Measurements from ENCODE around the gene OBP2A.
"Not testable (repeated sequence)": the region's sequence is repeated elsewhere in the genome, so short reads cannot be mapped to it uniquely, and the experiment has no call there.

The OBP2A gene

DNA sequence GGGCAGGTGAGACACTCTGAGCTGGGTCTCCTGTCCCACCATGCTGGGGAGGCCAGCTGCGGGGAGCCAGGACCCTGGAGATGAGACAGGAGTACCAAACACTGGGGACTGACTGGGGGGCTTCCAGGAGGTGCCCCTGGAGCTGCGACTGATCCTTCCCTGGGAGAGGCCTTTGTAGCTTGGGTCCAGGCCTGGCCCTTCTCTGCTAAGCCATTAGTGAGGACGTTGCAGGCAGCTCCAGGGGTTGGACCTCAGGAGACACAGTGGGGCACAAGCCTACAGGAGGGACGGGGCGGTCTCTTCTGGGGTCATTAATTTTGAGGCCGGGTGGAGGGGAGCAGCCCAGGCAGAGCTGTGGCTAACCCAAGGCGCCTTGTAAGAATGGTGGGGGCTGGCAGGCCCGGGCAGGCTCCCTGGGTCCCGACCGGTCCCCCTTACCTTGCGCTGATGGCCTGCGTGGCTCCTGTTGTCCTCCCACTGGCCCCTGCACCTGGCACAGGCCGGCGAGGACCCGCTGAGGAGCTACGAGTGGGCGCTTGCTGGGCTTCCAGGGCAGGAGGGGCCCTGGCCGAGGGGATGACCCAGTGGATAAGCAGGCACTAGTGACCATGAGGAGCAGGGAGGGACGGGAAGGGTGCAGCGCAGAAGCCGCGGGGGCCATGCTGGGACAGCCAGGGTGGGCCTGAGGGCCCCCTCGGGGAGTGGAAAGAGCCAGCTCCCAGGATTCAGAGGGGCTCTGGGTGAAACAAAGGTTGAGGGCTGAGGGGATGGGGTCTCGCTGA is 40.3 kb upstream of the OBP2A start:
- DNase-seq, result no peak
- TF ChIP-seq GATA1 (IDR thresholded peaks at IDR 0.05; ENCODE audit: low read depth, low read length), result no peak
- no peak for TF ChIP-seq POLR2A (IDR thresholded peaks at IDR 0.05; ENCODE audit: low read length)

DNA sequence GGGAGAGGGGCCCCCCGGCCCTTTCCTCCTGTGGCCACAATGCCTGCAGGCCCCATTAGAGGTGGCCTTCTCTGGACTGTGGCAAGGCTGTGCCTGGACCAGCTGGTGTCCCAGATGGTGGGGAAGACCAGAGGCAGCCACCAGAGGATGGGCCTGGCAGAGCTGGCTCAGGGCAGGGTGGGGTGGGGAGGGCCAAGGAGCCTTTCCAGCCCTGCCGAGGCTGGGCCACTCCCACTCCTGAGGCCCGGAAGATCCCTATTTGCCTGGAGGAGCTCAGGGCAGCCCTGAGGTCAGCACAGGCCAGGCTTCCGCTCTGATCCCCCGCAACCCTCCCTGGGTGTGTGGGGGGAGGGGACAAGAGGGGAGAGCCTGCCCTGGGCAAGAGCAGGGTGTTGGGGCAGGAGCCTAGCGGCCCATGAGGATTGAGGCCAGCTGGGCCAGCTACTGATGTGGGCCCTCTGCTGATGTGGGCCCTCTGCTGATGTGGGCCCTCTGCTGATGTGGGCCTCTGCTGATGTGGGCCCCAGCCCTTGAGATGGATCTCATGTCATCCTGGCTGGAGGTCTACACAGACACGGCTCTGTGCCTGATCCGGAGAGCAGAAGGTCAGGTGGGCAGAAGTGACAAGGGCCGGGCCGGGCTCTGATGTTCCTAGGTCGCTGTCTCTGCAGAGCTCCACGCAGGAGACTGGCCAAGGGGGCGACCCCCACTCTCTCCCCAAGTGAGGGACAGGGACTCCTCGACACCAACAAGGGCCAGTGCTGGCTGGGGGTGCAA is 39.4 kb upstream of the OBP2A start:
- TF ChIP-seq GATA1 (IDR thresholded peaks at IDR 0.05; ENCODE audit: low read depth, low read length) (no peak), POLR2A (IDR thresholded peaks at IDR 0.05; ENCODE audit: low read length) (no peak)
- DNase-seq, result no peak

DNA sequence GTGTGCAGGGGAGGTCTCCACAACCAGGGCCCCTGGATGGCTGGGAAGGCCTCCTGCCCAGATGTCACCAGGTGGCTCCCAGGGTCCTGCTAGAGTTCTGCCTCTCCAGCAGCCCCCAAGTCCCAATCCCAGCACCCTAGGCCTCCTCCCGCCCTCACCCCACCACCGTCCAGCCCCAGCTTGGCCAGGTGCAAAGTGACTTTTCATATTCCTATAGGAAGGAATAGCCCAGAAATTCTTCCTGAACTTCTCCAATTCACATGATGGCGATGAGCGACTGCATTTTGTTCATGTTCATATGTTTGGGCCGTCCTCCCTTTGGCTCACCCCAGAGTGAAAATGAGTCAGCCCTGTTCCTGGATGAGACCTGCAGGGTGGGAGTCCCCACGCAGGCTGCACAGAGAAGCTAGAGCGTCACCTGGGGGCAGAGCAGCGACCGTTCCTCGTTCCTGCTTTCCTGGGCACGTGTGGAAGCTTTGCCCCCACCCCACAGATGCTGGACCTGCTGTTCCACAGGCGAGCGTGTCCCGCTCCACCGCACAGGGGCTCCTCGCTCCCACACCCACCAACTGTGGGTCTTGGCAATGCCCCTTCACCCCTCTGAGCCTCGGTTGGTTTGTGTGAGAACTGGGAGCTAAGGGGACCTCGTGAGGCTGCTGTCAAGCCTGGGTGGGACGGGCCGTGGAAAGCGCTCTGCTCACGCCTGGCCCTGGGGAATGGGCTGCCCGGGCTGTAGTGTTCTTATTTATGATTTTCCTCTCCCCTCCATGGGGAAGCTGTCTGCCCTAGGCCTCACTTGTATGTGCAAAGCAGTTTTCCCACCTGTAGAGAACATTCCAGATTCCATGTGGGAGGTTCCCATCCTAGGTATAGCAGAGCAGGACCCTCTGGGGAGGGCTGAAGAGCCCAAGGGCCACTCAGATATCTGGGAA is 38.6 kb upstream of the OBP2A start:
- DNase-seq, result no peak
- TF ChIP-seq GATA1 (IDR thresholded peaks at IDR 0.05; ENCODE audit: low read depth, low read length) (no peak), POLR2A (IDR thresholded peaks at IDR 0.05; ENCODE audit: low read length) (no peak)

DNA sequence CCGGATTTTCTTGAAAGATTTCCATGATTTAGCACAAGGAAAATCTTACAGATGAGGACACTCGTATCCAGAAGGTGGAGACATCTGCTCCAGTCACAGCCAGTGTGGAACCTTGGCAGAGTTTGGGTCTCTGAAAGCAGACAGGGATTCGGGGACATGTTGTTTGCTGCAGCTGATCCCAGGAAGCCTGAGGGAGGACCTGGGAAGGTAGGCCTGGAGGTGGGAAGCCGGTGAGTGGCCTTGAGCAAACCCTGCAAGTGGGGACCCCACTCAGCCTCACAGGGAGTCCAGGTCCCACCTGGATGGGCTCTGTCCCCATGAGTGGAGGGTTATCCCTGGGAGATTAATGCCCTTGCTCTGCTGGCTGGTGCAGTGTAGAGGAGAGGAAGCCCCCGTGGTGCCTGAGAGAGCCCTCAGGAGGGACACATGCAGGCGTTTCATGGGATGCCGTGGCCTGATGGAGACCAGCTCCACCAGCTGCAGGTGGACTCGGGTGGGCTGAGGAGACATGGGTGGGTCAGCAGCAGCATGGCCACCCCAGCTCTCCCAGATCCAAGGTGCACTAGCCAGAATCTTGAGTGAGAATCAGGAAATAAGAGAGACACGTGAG is 37.6 kb upstream of the OBP2A start:
- DNase-seq, result no peak
- TF ChIP-seq GATA1 (IDR thresholded peaks at IDR 0.05; ENCODE audit: low read depth, low read length), result no peak
- no peak for TF ChIP-seq POLR2A (IDR thresholded peaks at IDR 0.05; ENCODE audit: low read length)

DNA sequence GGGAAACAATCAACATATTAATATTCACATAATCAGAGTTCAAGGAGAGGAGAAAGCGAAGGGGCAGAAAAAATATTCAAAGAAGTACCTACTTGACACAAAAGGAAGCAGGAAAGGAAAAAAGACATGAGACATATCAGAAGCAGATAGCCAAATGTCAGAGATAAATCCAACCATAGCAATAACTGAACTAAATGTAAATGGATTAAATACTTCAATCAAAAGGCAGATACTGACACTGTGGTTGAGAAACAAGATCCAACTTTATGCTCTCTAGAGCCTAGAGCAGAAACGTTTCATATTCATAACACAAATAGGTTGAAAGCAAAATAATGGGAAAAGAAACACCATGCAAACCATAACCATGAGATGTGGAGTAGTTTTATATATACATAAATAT is 36.5 kb upstream of the OBP2A start:
- DNase-seq, result no peak
- no peak for TF ChIP-seq POLR2A (IDR thresholded peaks at IDR 0.05; ENCODE audit: low read length)
- no peak for TF ChIP-seq GATA1 (IDR thresholded peaks at IDR 0.05; ENCODE audit: low read depth, low read length)

DNA sequence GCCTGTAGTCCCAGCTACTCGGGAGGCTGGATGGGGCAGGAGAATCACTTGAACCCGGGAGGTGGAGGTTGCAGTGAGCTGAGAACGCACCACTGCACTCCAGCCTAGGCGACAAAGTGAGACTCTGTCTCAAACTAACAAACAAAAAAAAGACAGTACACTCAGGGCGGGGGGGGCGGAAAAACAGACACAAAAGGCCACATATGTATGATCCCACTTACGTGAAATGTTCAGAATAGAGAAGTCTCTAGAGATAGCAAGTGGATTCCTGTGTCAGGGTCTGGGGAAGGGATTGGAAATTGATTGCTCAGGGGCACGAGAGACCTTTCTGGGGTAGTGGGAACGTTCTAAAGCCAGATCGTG is 33.7 kb upstream of the OBP2A start:
- no peak for TF ChIP-seq POLR2A (IDR thresholded peaks at IDR 0.05; ENCODE audit: low read length)
- no peak for TF ChIP-seq GATA1 (IDR thresholded peaks at IDR 0.05; ENCODE audit: low read depth, low read length)
- no peak for DNase-seq

DNA sequence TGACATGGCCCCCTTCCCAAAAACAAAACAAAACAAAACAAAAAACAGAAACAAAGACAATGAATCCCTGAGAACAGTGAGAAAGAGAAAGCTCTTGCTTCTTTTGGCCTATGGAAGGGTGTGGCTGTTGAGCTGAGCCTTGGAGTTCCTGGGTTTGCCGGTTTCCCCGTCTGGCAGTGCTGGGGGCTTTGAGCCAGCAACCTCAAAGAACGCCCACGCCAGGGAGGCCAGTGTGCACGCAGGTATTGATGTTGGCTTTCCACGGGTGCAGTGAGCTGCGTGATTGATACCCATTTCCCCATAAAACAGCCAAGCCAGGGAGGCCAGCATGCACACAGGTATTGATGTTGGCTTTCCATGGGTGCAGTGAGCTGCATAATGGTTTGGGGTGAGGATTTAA is 33.0 kb upstream of the OBP2A start:
- TF ChIP-seq POLR2A (IDR thresholded peaks at IDR 0.05; ENCODE audit: low read length), result no peak
- no peak for TF ChIP-seq GATA1 (IDR thresholded peaks at IDR 0.05; ENCODE audit: low read depth, low read length)
- DNase-seq, result no peak

DNA sequence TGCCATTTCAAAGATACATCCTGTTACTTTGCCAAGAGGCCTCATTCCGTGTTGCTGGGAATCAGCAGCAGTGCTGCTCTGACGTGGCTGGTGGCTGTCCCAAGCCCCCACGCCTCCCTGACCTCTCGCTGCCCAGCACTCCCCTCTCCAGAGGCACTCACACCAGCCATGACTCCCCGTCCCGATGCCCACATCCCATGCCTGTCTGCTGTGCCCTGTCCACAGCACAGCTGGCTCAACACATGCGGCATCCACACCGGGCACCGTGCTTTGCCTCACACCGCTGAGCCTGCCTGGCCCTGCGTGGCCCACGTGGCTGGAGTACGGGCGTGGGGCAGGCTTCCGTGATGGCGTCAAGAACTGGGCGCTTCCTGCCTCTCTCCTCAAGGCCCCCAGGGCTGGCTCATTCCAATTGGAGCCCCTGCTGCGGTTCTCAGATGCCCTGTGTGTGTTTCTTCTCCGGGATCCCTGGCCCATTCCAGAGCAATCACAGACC is 32.5 kb upstream of the OBP2A start:
- no peak for DNase-seq
- TF ChIP-seq POLR2A (IDR thresholded peaks at IDR 0.05; ENCODE audit: low read length) (no peak), GATA1 (IDR thresholded peaks at IDR 0.05; ENCODE audit: low read depth, low read length) (no peak)

DNA sequence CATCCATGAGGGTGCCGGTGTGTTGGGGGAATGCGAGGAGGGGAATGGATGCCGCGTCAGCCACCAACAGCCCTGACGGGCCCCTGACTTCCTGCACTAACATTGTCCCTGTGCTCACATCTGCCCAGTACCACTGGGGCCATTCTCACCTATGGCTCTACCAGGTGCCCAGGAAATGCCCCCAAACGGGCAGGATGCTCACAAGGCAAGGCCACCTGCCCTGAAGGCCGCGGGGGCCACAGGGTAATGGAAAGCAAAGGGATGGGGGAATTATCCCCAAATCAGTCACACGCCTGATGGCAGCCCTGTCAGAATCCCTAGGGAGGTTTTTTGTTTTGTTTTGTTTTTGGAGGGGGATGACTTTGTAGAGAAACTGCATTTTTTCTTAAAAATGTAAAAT is 32.0 kb upstream of the OBP2A start:
- not testable (repeated sequence) for DNase-seq

DNA sequence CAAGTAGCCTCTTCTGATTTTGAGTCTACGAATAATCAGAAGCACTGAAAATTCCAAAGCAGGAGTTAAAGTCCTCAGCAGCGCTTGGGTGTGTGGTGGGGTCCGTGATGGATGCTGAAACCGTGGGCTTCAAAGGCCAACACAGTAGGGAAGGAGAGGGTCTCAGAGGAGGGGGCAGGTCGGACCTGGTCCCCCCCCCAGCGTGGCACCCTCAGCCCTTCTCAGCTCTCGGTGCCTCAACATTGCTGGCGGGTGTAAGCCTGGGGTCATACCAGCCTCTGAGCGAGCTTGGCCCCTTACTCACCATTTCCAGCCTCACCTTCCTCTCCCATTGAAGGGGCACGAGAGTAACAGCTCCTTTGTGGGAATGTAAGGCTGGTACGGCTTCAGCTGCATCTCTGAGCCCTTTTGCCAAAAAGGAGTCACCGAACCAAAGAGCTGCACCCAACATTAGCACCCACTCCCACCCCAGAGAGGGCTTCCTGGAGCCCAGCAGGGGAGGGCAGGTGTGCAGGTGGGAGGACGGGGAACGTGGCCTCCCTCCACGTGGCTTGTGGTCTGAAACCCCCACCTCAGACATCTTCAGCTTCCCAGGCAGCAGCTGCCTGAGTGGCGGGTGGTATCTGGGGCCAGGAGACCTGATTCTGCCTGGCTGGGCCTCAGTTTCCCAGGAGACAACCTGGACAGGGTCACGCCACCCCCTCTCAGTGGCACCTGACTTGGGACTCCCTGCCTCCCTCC is 31.4 kb upstream of the OBP2A start:
- TF ChIP-seq POLR2A (IDR thresholded peaks at IDR 0.05; ENCODE audit: low read length) (no peak), GATA1 (IDR thresholded peaks at IDR 0.05; ENCODE audit: low read depth, low read length) (no peak)
- no peak for DNase-seq

DNA sequence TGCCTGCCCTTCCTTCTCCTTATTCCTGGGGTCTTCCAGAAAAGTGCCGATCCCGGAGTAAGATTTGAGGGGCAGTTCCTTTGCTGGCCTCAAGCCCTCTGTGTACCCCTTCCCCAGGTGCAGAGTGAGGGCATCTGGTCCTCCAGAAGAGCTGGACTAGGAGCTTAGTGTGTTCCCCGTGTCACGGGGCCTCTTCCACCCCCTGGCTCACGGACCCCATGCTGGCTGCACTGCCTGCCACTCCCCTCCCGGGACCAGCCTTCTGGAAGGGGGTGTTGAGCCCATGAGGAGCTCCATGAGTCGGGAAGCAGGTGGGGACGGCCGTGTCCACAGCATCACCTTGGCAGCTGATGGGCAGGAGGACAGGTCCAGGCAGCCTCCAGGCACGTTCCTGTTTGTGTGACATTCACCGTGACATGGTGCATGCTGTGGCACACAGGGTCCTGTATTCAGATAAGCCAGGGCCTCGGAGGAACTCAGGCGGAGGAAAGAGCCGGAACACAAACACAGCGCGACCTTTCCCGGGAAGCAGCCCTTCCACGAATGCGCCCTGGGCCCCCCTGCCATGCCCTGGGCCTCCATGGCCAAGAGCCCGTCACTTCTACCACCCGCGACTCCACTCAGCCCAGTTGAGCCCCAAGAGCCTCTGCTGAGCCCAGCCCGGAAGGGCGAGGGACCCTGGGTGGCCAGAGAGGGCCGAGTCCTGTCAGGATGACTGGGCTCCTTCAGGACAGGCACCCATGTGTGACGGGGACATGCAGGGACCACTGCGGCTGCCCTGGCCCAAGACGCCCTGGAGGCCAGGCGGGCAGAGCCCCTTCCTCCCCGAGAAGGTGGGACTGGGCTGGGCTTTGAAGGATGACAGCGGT is 30.6 kb upstream of the OBP2A start:
- DNase-seq, result no peak
- TF ChIP-seq POLR2A (IDR thresholded peaks at IDR 0.05; ENCODE audit: low read length) (no peak), GATA1 (IDR thresholded peaks at IDR 0.05; ENCODE audit: low read depth, low read length) (no peak)

All from erythroblast (primary cell).